Embryonic facial prominence (tissue), 1 donor: ENCODE measurements around the gene POU2F3.

ENCODE experiments used
- DNase-seq: peaks from one replicate; pipeline ENCODE4 v3.0.0-alpha.2; 2016; ENCODE audit errors: extremely low spot score

Gene POU2F3

GRCh38 chr11:120226242-120226641, 13.7 kb upstream of the POU2F3 start:
- no peak for DNase-seq

GRCh38 chr11:120226714-120227113, 13.2 kb upstream of the POU2F3 start:
- DNase-seq = no peak

GRCh38 chr11:120227228-120227852, 12.6 kb upstream of the POU2F3 start:
- no peak for DNase-seq

- no peak for DNase-seq
Observed at GRCh38 chr11:120228794-120229384, 11.1 kb upstream of the POU2F3 start.

GRCh38 chr11:120229451-120230424, 10.2 kb upstream of the POU2F3 start:
- no peak for DNase-seq

- no peak for DNase-seq
Observed at GRCh38 chr11:120230433-120231071, 9.4 kb upstream of the POU2F3 start.

- no peak for DNase-seq
Observed at GRCh38 chr11:120231963-120232362, 8.0 kb upstream of the POU2F3 start.

- DNase-seq = no peak
Observed at GRCh38 chr11:120233207-120233803, 6.6 kb upstream of the POU2F3 start.

- no peak for DNase-seq
Observed at GRCh38 chr11:120235024-120235628, 4.8 kb upstream of the POU2F3 start.

- no peak for DNase-seq
Observed at GRCh38 chr11:120236169-120237107, 3.5 kb upstream of the POU2F3 start.

- DNase-seq = no peak
Observed at GRCh38 chr11:120238968-120239620, 846 bp upstream of the POU2F3 start.

GRCh38 chr11:120240866-120241265, 926 bp downstream of the POU2F3 start:
- no peak for DNase-seq

- DNase-seq = no peak
Observed at GRCh38 chr11:120241277-120241676, 1.3 kb downstream of the POU2F3 start.

- no peak for DNase-seq
Observed at GRCh38 chr11:120243221-120243620, 3.3 kb downstream of the POU2F3 start.

- no peak for DNase-seq
Observed at GRCh38 chr11:120244476-120245365, 4.8 kb downstream of the POU2F3 start.

- no peak for DNase-seq
Observed at GRCh38 chr11:120245434-120245833, 5.5 kb downstream of the POU2F3 start.

GRCh38 chr11:120248551-120249278, 8.8 kb downstream of the POU2F3 start:
- no peak for DNase-seq
